Heart left ventricle (tissue), 13 donors: ENCODE results near the gene CLEC16A.
"Not testable (repeated sequence)": the region's sequence is repeated elsewhere in the genome, so short reads cannot be mapped to it uniquely, and the experiment has no call there.

ENCODE experiments used
- CTCF ChIP-seq, 12 donors: fragments of 200-600 bp; sonication (generic) in 4 of 12; IDR thresholded peaks; one replicate each; pipeline versions ENCODE4 v1.5.0 to v1.8.0; 2018 to 2022; ENCODE audit warnings: antibody characterized with exemption in 12 of 12, mild to moderate bottlenecking in 5 of 12
- POLR2A ChIP-seq, 2 donors: fragments of 450-650 bp; IDR thresholded peaks; one replicate each; pipeline ENCODE4 v1.6.1; 2017; ENCODE audit warnings: antibody characterized with exemption in 2 of 2, mild to moderate bottlenecking in 2 of 2, moderate library complexity in 2 of 2
- donor health status: ischemic (EF 13 %, LVEDD 7.1; RV severe dilation, severe dysfunction).
- donor health status: DM: no; HTN: yes; CAD: no.
- donor health status: DM: no; HTN: no; CAD: no.
- donor health status: ischemic (EF 25% LVEDD 6.9; RV normal size, moderate dysfunction).
- donor health status: ischemic (EF 25% LVEDD 5.7; RV mildly dilated, moderate dysfunction).
- donor health status: ischemic (EF 35%, LVEDD 5.7; RV mildly dilated, moderate dysfunction).
- donor health status: nonischemic (EF 11% LVEDD 7.7; RV severe dilation, severe dysfunction).
- donor health status: DM: yes; HTN: yes; CAD: no.
- donor health status: PGD.
- donor health status: ischemic (EF 29% LVEDD 5.4; RV normal size, mild dysfunction).
- donor health status: nonischemic (EF 23%, LVEDD 6.1; RV moderate dilation, normal function).

- not testable (repeated sequence) for TF ChIP-seq POLR2A, CTCF (IDR thresholded peaks at IDR 0.05)
Measured at GRCh38 chr16:11220507-11220906, 276.1 kb downstream of the CLEC16A start.
